PFSK-1 (cell line): ENCODE data around the gene SYT6. TPM values are rescaled to one million over a fixed set of nuclear protein-coding genes. Genes with fewer than 3 reads are reported as not detected.

Experiments
- FOXP2 ChIP-seq: optimal IDR thresholded peaks from 2 replicates; pipeline ENCODE3; 2011; ENCODE audit warnings: borderline replicate concordance, control low read depth, inconsistent platforms; ENCODE audit not compliant: insufficient read depth; ENCODE audit errors: extremely low read length, extremely low read depth
- POLR2AphosphoS5 ChIP-seq: IDR thresholded peaks from 2 replicates; pipeline ENCODE4 v1.6.1; 2012; ENCODE audit warnings: low read depth, mild to moderate bottlenecking, control low read depth, low read length, moderate library complexity
- REST ChIP-seq, 2 experiments: IDR thresholded peaks; 2 replicates each; pipeline versions ENCODE4 v1.6.1 to v1.8.0; 2011 to 2012; ENCODE audit warnings: low read depth in 2 of 2, low read length in 2 of 2, control low read depth in 1 of 2, inconsistent platforms in 1 of 2, mild to moderate bottlenecking in 1 of 2, moderate library complexity in 1 of 2; ENCODE audit not compliant: insufficient read depth in 1 of 2
- SIN3A ChIP-seq: IDR thresholded peaks from 2 replicates; pipeline ENCODE4 v1.6.1; 2012; ENCODE audit warnings: mild to moderate bottlenecking, low read length, moderate library complexity, borderline replicate concordance; ENCODE audit not compliant: insufficient read depth
- TAF1 ChIP-seq: IDR thresholded peaks from 2 replicates; pipeline ENCODE4 v1.6.1; 2012; ENCODE audit warnings: low read length, control low read depth, borderline replicate concordance; ENCODE audit not compliant: insufficient read depth
- polyA plus RNA-seq: library from polyadenylated mRNA; unstranded; fragments of >200 nt; gene quantifications from one replicate; pipeline ENCODE4 v1.2.1, GENCODE V29; 2012; ENCODE audit warnings: low read depth, missing spikeins; ENCODE audit not compliant: insufficient read length

The SYT6 gene
- polyA plus RNA-seq: not detected

GRCh38 chr1:114153261-114154145, at the start of gene SYT6:
Gene SYT6, minus strand, starts transcription at chr1:114153869. Its CDS starts 97 bp downstream, at chr1:114153772.
- TF ChIP-seq POLR2AphosphoS5 (no peak), TAF1 (no peak), REST (IDR thresholded peaks at IDR 0.05; ENCODE audit: insufficient read depth in 1 of 2, low read depth in 2 of 2, low read length in 2 of 2) (no peak), FOXP2 (no peak), SIN3A (no peak)

GRCh38 chr1:114201486-114201885, 47.8 kb upstream of the SYT6 start:
- TF ChIP-seq TAF1 (no peak), FOXP2 (no peak), REST (IDR thresholded peaks at IDR 0.05; ENCODE audit: insufficient read depth in 1 of 2, low read depth in 2 of 2, low read length in 2 of 2) (no peak), POLR2AphosphoS5 (no peak), SIN3A (no peak)

GRCh38 chr1:114199017-114199594, 45.4 kb upstream of the SYT6 start:
- no peak for TF ChIP-seq FOXP2
- no peak for TF ChIP-seq SIN3A
- no peak for TF ChIP-seq TAF1
- no peak for TF ChIP-seq POLR2AphosphoS5
- TF ChIP-seq REST (IDR thresholded peaks at IDR 0.05; ENCODE audit: insufficient read depth in 1 of 2, low read depth in 2 of 2, low read length in 2 of 2): no peak

GRCh38 chr1:114196992-114197907, 43.6 kb upstream of the SYT6 start:
- TF ChIP-seq REST (IDR thresholded peaks at IDR 0.05; ENCODE audit: insufficient read depth in 1 of 2, low read depth in 2 of 2, low read length in 2 of 2): no peak
- TF ChIP-seq POLR2AphosphoS5: no peak
- no peak for TF ChIP-seq FOXP2
- no peak for TF ChIP-seq SIN3A
- no peak for TF ChIP-seq TAF1
